ENCODE measurements around the gene ARL8B. TPM values are rescaled to one million over a fixed set of nuclear protein-coding genes. Genes with fewer than 3 reads are reported as not detected.
A peak's percentile ranks its signal among the peaks of the same experiment; 100 is the strongest.

The ARL8B gene
- total and polyA plus RNA-seq, 10 of the 15 experiments (the other 5 are each of a cell fraction or from before 2014, with no cell fraction given) = 22.0 to 80.6 (median 43.7) TPM

GRCh38 chr3:5197470-5198312, 75.6 kb downstream of the ARL8B start (continued):
- TF ChIP-seq, protein P1, sequence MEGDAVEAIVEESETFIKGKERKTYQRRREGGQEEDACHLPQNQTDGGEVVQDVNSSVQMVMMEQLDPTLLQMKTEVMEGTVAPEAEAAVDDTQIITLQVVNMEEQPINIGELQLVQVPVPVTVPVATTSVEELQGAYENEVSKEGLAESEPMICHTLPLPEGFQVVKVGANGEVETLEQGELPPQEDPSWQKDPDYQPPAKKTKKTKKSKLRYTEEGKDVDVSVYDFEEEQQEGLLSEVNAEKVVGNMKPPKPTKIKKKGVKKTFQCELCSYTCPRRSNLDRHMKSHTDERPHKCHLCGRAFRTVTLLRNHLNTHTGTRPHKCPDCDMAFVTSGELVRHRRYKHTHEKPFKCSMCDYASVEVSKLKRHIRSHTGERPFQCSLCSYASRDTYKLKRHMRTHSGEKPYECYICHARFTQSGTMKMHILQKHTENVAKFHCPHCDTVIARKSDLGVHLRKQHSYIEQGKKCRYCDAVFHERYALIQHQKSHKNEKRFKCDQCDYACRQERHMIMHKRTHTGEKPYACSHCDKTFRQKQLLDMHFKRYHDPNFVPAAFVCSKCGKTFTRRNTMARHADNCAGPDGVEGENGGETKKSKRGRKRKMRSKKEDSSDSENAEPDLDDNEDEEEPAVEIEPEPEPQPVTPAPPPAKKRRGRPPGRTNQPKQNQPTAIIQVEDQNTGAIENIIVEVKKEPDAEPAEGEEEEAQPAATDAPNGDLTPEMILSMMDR (IDR thresholded peaks at IDR 0.05 in 2 of 3, conservative IDR thresholded peaks at IDR 0.05 in 1 of 3; ENCODE audit: control insufficient read depth in 2 of 3, extremely low read depth in 1 of 3, insufficient read depth in 1 of 3, low read depth in 3 of 3, low read length in 3 of 3) = no peak
- TF ChIP-seq RUNX3 (IDR thresholded peaks at IDR 0.05; ENCODE audit: low read length) = peak; percentile 89
- TF ChIP-seq CEBPB (IDR thresholded peaks at IDR 0.05; ENCODE audit: borderline replicate concordance in 1 of 2, low read depth in 2 of 2, low read length in 2 of 2) = peak; percentile 92 to 98; a peak in 3 of 4 replicates
- no peak for TF ChIP-seq ASH2L (IDR thresholded peaks at IDR 0.05; ENCODE audit: borderline replicate concordance, low read depth)
- TF ChIP-seq FOXM1 (IDR thresholded peaks at IDR 0.05; ENCODE audit: low read depth, low read length) = peak; percentile 85; the same call in 1 of the 2 replicates
- no peak for TF ChIP-seq RFX5 (IDR thresholded peaks at IDR 0.05; ENCODE audit: low read depth, low read length)
- TF ChIP-seq SMARCA5 (IDR thresholded peaks at IDR 0.05) = 0 out of 2 replicates have a peak, but pooled peaks have one; percentile 17
- TF ChIP-seq YBX1 (IDR thresholded peaks at IDR 0.05) = no peak
- TF ChIP-seq RAD21 (IDR thresholded peaks at IDR 0.05; ENCODE audit: insufficient read depth, low read depth, low read length) = 0 out of 2 replicates have a peak, but pooled peaks have one; percentile 2
- TF ChIP-seq TBL1XR1 (IDR thresholded peaks at IDR 0.05; ENCODE audit: low read depth, low read length) = 0 out of 2 replicates have a peak, but pooled peaks have one; percentile 14
- no peak for TF ChIP-seq ZNF384 (IDR thresholded peaks at IDR 0.05; ENCODE audit: borderline replicate concordance, low read depth, low read length)
- no peak for TF ChIP-seq SRF (IDR thresholded peaks at IDR 0.05; ENCODE audit: low read depth in 2 of 2, low read length in 2 of 2)
- TF ChIP-seq TCF7 (IDR thresholded peaks at IDR 0.05; ENCODE audit: borderline replicate concordance) = 0 out of 2 replicates have a peak, but pooled peaks have one; percentile 15
- TF ChIP-seq IKZF1 (conservative IDR thresholded peaks at IDR 0.05) = 0 out of 2 replicates have a peak, but pooled peaks have one; percentile 27
- peak; percentile 57 for TF ChIP-seq MTA2 (IDR thresholded peaks at IDR 0.05; ENCODE audit: low read depth)
- TF ChIP-seq, protein P2, sequence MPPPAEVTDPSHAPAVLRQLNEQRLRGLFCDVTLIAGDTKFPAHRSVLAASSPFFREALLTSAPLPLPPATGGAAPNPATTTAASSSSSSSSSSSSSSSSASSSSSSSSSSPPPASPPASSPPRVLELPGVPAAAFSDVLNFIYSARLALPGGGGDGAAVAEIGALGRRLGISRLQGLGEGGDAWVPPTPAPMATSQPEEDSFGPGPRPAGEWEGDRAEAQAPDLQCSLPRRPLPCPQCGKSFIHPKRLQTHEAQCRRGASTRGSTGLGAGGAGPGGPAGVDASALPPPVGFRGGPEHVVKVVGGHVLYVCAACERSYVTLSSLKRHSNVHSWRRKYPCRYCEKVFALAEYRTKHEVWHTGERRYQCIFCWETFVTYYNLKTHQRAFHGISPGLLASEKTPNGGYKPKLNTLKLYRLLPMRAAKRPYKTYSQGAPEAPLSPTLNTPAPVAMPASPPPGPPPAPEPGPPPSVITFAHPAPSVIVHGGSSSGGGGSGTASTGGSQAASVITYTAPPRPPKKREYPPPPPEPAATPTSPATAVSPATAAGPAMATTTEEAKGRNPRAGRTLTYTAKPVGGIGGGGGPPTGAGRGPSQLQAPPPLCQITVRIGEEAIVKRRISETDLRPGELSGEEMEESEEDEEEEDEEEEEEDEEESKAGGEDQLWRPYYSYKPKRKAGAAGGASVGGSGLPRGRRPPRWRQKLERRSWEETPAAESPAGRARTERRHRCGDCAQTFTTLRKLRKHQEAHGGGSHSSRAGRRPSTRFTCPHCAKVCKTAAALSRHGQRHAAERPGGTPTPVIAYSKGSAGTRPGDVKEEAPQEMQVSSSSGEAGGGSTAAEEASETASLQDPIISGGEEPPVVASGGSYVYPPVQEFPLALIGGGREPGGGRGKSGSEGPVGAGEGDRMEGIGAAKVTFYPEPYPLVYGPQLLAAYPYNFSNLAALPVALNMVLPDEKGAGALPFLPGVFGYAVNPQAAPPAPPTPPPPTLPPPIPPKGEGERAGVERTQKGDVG (CRISPR knock-in tag; IDR thresholded peaks at IDR 0.05) = no peak
- no peak for TF ChIP-seq MYC (IDR thresholded peaks at IDR 0.05; ENCODE audit: insufficient read depth, insufficient read length, insufficient replicate concordance, low read length, severe bottlenecking)
- TF ChIP-seq SUZ12 (IDR thresholded peaks at IDR 0.05; ENCODE audit: unreplicated experiment) = no peak
- TF ChIP-seq EED (IDR thresholded peaks at IDR 0.05; ENCODE audit: low read depth) = peak; percentile 70; the same call in 1 of the 2 replicates
- no peak for TF ChIP-seq MLLT1 (IDR thresholded peaks at IDR 0.05)
- no peak for TF ChIP-seq KAT2A (conservative IDR thresholded peaks at IDR 0.05; ENCODE audit: control insufficient read depth, low read depth, low read length)
- TF ChIP-seq NBN (IDR thresholded peaks at IDR 0.05) = no peak
- TF ChIP-seq NR2C2 (IDR thresholded peaks at IDR 0.05; ENCODE audit: borderline replicate concordance, control insufficient read depth, insufficient read length, low read depth) = no peak

Measured in GM12878 (cell line).